CD4-positive, alpha-beta T cell treated with Interleukin-12 subunit alpha and Interleukin-12 subunit beta, for 1 hour (primary cell): ENCODE data around the gene CYP11A1.
A peak's percentile ranks its signal among the peaks of the same experiment; 100 is the strongest.

ENCODE experiments used
- DNase-seq: peaks from one replicate; pipeline ENCODE4 v3.0.0-alpha.2; 2020

CYP11A1 gene

DNA sequence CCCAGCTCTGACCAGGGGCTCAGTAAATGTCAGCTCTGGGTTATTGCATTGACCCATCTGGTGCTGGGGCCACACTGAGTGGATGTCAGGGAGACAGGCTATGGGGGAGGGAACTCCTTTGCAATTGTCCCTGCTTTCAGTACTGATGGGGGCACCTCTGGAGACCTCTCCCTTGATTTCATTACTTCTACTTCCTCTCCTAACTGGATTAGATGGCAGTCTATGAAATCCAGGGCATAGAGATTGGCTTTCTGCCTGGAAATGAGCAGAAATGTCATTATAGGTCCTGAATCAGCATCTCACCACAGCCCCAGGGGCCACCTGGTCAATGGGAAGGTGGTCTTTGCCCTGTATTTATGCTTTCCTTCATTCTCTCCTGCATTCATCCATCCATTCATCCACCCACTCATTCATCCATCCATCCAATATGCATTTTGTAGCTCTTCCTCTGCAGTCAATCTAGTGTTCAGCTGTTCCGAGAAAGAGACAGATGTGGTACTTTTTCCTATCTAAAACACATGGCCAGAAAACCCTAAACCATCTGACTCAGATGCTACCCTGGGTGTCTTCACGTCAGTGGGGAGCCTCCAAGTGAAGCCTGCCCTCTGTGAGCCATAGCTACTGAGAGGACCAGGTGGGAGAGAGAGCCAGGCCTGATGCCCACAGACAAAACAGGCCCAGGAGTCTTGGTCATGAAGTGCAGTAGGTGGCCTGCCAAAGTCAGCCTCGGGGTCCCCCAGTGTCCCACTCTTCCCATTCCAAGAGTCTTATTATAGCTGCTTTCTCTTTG, 74.2 kb downstream of the CYP11A1 start:
- DNase-seq, result no peak

DNA sequence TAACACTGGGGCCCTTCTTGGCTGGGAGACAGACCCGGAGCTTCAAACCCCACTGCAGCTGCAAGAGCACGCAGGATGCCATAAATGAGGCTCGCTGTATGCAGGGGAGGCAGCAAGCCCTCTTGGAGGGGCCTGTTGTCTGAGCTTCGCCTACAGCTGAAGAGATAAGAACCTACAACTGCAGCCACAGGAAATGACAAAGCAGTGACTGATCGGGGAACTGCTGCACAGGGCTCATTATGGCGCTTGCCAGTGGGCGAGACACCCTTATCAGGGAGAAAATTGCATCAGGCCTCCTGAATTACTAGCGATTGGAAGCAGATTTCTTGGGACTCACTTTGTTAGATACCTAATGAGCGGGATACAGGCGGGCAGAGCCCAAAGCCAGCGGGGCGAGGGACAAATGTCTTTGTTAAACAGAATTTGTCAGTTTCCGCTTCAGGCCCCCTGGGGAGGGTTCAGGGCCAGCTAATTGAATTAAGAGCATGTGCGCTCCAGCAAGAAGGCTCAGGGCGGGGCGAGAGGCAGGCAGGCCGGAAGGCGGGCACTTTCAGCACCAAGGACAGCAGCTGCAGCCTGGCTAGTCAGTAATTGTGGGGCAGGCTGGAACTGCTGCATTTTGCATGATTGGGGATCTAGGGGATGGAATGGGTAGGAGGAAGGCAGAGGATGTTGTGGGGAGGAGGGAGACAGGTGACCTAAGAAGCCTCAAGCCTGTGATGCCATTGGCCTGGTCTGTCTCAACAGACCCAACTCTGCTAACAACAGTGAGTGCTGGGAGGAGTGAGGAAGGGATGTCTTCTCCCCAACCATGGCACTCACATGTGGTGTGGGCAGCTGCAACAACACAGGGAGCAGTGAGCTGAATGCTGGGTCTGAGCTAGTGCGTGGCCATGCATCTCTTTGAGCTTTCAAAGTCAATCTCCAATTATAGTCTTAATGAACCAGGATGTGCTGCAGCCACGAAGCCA, 76.1 kb downstream of the CYP11A1 start:
- peak; percentile 50 for DNase-seq

DNA sequence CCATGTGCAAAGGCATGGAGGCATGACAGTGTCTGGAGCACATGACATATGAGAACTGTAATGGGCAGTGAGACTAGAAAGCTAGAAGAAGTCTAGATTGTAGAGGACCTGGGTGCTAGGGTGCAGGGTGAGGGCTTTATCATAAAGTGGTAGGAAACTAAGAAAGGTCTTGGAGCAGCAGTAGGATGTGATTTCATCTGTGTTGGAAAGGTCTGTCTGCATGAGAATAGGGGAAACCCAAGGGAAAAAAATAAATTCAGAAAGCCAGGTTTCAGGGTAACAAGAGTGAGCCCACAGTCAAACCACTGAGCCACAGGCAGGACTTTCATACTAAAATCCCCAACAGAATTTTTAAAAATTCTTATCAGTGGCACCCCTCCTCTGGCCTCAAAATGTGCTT, 76.8 kb downstream of the CYP11A1 start:
- DNase-seq, result no peak

GRCh38 chr15:74289671-74290070, 77.8 kb downstream of the CYP11A1 start:
- no peak for DNase-seq
